ENCODE measurements around the gene VIL1.
A peak's percentile ranks its signal among the peaks of the same experiment; 100 is the strongest.

VIL1 gene

DNA sequence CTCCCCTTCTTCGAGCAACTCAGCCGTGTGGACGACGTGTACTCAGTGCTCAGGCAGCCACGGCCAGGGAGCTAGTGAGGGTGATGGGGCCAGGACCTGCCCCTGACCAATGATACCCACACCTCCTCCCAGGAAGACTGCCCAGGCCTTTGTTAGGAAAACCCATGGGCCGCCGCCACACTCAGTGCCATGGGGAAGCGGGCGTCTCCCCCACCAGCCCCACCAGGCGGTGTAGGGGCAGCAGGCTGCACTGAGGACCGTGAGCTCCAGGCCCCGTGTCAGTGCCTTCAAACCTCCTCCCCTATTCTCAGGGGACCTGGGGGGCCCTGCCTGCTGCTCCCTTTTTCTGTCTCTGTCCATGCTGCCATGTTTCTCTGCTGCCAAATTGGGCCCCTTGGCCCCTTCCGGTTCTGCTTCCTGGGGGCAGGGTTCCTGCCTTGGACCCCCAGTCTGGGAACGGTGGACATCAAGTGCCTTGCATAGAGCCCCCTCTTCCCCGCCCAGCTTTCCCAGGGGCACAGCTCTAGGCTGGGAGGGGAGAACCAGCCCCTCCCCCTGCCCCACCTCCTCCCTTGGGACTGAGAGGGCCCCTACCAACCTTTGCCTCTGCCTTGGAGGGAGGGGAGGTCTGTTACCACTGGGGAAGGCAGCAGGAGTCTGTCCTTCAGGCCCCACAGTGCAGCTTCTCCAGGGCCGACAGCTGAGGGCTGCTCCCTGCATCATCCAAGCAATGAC lies 14.4 kb upstream of the VIL1 start:
- no peak for DNase-seq

DNA sequence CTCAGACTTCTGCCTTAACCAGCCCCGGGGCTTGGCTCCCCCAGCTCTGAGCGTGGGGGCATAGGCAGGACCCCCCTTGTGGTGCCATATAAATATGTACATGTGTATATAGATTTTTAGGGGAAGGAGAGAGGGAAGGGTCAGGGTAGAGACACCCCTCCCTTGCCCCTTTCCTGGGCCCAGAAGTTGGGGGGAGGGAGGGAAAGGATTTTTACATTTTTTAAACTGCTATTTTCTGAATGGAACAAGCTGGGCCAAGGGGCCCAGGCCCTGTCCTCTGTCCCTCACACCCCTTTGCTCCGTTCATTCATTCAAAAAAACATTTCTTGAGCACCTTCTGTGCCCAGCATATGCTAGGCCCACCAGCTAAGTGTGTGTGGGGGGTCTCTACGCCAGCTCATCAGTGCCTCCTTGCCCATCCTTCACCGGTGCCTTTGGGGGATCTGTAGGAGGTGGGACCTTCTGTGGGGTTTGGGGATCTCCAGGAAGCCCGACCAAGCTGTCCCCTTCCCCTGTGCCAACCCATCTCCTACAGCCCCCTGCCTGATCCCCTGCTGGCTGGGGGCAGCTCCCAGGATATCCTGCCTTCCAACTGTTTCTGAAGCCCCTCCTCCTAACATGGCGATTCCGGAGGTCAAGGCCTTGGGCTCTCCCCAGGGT lies 13.7 kb upstream of the VIL1 start:
- no peak for DNase-seq
- intact Hi-C loops (cut with DNase I), result no loop called here

More for the DNA sequence above, 14.4 kb upstream of the VIL1 start:
- intact Hi-C loops (cut with DNase I), result no loop called here

DNA sequence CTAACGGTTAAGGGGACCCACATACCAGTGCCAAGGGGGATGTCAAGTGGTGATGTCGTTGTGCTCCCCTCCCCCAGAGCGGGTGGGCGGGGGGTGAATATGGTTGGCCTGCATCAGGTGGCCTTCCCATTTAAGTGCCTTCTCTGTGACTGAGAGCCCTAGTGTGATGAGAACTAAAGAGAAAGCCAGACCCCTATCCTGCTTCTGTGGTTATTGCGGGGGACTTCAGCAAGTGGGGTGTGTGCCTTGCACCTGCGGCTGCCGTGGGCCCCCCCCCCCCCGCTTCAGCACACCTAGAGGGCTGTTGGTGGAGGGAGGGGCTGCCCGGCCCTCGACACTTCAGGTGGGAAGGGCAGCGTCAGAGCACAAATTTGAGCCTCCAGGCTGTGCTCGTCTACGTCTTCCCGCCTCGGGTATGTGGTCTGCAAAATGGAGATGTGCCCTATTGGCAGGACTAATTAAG lies 13.1 kb upstream of the VIL1 start:
- intact Hi-C loops (cut with DNase I), result loop anchor here (1.0 to 2.0 kb wide), 3 partner anchors 61 to 243 kb away; no protein-coding TSS in a partner anchor
- no peak for DNase-seq

- intact Hi-C loops (cut with DNase I), result loop anchor here (1.0 to 2.0 kb wide), 3 partner anchors 60 to 242 kb away; no protein-coding TSS in a partner anchor
- peak; percentile 93 to 99 (median 96) for DNase-seq
Observed at GRCh38 chr2:218406209-218406948, 12.5 kb upstream of the VIL1 start.

GRCh38 chr2:218406949-218407618 lies 11.8 kb upstream of the VIL1 start:
- DNase-seq, result peak in 9 of 10 donors; percentile 47 to 93 (median 70)
- intact Hi-C loops (cut with DNase I), result loop anchor here (1.0 to 2.0 kb wide), 3 partner anchors 59 to 241 kb away; no protein-coding TSS in a partner anchor

DNA sequence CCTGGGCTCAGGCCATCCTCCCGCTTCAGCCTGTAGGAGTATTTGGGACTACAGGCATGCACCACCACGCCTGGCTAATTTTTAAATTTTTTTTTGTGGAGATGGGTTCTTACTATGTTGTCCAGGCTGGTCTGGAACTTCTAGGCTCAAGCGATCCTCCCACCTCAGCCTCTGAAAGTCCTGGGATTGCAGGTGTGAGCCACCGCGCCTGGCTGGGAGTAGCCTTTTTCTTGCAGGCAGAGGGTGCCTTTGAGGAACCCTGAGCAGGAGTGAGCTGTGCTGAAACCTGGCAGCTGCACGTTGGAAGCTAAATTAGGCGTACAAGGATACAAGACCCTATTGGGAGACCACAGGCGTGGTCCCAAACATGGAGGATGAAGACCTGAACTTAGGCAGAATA lies 11.2 kb upstream of the VIL1 start:
- DNase-seq, result no peak
- intact Hi-C loops (cut with DNase I), result loop anchor here (2.0 kb wide), 1 partner anchor 159 kb away; no protein-coding TSS in a partner anchor

- DNase-seq, result peak in 1 of 10 donors; percentile 68
- intact Hi-C loops (cut with DNase I), result no loop called here
Observed at GRCh38 chr2:218418321-218418716, 604 bp upstream of the VIL1 start.

DNA sequence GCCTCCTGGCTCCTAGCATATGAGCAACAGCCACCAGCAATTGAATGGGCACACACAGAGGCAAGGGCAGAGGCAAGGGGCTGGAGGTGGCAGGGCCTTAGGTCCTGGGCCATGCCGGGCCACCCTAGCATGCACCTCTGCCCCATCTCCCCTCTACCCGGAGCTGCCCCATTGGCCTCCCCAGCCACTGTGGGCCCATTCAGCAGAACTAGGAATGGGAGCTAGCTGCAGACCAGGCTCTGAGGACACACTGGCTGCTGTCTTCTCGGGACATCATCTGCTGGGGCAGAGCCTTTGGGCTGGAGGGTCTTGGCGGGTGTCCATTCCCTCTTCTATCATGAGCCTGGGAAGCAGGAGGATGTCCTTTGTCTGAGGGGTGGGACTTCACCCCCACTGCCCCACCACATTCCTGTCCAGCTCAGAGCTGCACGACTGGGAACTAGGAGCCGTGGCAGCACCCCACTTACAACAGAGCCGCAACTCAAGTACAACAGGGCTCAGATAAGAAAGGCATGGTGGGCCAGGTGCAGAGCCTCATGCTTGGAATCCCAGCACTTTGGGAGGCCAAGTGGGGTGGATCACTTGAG lies 800 bp downstream of the VIL1 start:
- intact Hi-C loops (cut with DNase I), result no loop called here
- DNase-seq, result peak in 1 of 10 donors; percentile 67

- intact Hi-C loops (cut with DNase I), result no loop called here
- peak in 1 of 10 donors; percentile 22 for DNase-seq
Observed at GRCh38 chr2:218421027-218421426, 2.1 kb downstream of the VIL1 start.

DNA sequence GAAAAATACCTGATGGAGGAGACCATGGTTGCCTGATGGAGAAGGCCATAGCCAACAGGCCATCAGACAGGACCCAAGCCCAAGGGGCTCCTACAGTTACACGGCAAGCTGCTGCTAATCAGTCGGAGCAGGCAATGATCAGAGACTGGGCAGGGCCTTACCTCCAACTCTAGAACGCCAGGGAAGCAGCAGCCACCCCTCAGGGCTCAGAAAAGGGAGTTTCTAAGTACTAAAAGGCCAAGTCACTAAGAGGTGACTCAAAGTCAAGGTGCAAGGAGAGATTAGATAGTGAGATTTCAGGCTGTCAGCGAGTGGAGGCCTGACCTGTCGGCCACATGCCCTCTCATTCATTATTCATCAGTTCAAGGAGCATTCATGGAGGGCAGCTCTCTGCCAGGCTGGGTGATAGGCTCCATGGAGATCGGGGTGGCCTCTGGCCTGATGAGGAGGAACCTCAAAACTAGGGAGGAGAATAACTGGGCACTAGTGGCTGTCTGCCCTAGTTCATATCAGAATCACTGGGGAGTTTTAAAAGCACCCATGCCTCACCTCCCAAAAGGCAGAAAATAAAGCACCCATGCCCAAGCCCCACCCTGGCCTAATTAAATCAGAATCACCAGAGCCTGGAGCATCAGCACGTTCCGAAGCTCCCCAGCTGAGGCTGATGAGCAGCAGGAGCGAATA lies 3.6 kb downstream of the VIL1 start:
- DNase-seq, result peak in 1 of 10 donors; percentile 47
- intact Hi-C loops (cut with DNase I), result no loop called here

DNA sequence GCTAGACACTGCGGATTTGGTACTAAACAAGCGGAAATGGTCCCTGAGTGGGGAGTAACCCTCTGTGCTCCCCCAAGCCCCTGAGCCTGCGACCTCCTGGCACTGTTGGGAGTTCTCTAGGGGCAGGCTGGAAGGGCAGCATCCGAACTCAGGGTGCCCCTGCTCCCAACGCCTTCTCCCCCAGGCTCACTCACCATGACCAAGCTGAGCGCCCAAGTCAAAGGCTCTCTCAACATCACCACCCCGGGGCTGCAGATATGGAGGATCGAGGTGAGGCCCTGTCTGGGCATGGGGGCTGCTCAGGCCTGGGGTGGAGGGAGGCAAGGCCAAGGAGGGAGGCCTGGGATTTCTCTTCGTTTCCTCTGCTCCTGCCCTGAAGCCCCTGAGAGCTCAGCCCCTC lies 4.7 kb downstream of the VIL1 start:
- DNase-seq, result peak in 1 of 10 donors; percentile 55
- intact Hi-C loops (cut with DNase I), result no loop called here

DNA sequence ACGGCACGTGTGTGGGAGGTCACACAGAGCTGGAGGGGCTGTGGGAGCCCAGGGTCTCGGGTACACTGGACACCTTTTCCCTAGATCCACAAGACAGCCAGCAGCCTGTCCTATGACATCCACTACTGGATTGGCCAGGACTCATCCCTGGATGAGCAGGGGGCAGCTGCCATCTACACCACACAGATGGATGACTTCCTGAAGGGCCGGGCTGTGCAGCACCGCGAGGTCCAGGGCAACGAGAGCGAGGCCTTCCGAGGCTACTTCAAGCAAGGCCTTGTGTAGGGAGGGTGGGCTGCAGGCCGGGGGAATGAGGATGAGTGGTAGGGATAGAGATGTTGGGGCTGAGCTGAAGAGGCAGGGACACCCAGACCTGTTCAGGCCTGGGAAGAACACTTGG lies 6.6 kb downstream of the VIL1 start:
- intact Hi-C loops (cut with DNase I), result no loop called here
- DNase-seq, result peak in 3 of 10 donors; percentile 53 to 78 (median 66)

DNA sequence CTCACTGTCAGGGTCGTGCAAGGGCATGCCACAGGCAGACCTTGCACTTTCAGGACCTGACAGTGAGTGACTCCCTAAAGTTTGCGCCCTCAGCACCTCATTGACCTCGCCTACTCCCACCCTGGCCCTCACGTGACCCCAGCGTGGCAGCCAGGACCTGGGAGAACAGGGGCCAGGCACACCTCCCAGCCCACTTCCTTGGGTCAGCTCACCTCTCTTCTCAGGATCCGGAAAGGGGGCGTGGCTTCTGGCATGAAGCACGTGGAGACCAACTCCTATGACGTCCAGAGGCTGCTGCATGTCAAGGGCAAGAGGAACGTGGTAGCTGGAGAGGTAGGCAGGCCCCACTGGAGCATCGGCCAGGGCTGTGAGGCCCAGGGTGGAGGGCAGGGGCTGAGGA lies 8.8 kb downstream of the VIL1 start:
- intact Hi-C loops (cut with DNase I), result no loop called here
- DNase-seq, result peak in 2 of 10 donors; percentile 42 to 49

GRCh38 chr2:218428846-218429558 lies 10.1 kb downstream of the VIL1 start:
- intact Hi-C loops (cut with DNase I), result no loop called here
- DNase-seq, result peak in 2 of 10 donors; percentile 63 to 71

DNA sequence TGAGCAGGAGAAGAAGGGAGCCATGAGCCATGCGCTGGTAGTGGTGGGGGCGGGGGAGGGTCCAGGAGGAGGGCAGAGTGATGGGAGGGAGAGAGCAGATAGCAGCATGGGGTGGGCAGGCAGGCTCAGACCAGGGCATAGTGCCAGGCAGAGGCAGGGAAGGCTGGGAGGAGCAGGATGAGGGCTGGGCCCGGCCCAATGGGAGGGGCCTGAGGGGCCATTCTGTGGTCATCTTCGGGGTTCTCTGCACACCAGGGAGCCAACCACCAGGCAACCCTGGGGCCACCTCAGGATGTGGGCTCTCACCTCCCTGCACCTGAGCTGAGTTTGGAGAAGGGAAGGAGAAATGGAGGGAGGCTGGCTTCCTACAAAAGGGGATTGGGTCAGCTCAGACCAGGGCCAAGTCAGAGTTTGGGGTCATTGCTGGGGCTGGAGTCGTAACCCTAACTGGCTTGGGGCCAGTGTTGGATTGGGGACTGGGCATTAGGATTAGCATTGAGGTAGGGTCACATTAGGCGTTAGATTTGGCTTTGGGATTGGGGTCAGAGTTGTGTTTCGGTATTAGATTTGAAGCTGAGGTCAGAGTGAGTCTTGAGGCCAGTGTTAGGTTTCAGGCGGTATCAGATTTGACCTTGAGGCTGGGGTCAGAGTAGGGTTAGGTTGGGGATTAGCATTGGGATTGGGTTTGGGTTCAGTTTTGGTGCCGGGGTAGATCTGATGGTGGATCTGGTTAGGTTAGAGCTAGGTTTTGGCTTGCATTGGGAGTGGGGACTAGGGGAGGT lies 11.2 kb downstream of the VIL1 start:
- peak in 2 of 10 donors; percentile 31 to 41 for DNase-seq
- intact Hi-C loops (cut with DNase I), result no loop called here

DNA sequence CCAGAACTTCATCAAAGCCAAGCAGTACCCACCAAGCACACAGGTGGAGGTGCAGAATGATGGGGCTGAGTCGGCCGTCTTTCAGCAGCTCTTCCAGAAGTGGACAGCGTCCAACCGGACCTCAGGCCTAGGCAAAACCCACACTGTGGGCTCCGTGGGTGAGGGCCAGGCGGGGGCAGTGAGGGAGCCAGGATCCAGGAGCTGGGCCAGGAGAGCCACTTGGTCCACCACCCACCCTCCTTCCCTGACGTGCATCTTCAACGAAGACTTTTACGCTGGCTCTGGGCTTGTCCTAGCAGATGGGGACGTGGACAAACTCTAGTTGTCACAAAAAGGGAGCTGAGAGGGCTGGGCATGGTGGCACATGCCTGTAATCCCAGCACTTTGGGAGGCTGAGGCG lies 11.8 kb downstream of the VIL1 start:
- intact Hi-C loops (cut with DNase I), result no loop called here
- peak in 2 of 10 donors; percentile 64 to 84 for DNase-seq

GRCh38 chr2:218431878-218432277 lies 13.0 kb downstream of the VIL1 start:
- intact Hi-C loops (cut with DNase I), result no loop called here
- peak in 2 of 10 donors; percentile 31 to 42 for DNase-seq
